GM23248 (cell line): ENCODE data around the gene PSAP.

Source experiments
- EZH2 ChIP-seq: fragments of 200-600 bp; sonication (generic); IDR thresholded peaks from 2 replicates; pipeline ENCODE4 v1.6.1; 2018; ENCODE audit warnings: antibody characterized with exemption, mild to moderate bottlenecking; ENCODE audit not compliant: insufficient read depth, poor library complexity, severe bottlenecking
- EZH2phosphoT487 ChIP-seq: fragments of 200-600 bp; sonication (generic); IDR thresholded peaks from 2 replicates; pipeline ENCODE4 v1.6.1; 2018; ENCODE audit warnings: antibody characterized with exemption, moderate library complexity, mild to moderate bottlenecking, low read depth; ENCODE audit not compliant: insufficient read depth

GRCh38 chr10:71789871-71790270 lies 61.2 kb downstream of the PSAP start:
- no peak for TF ChIP-seq EZH2phosphoT487
- TF ChIP-seq EZH2: no peak
